Hepatic stellate cell (primary cell): ENCODE data around the gene SHB.
A peak's percentile ranks its signal among the peaks of the same experiment; 100 is the strongest.

Experiments
- DNase-seq: peaks from one replicate; pipeline ENCODE4 v3.0.0; 2011; ENCODE audit warnings: low spot score

Gene SHB

DNA sequence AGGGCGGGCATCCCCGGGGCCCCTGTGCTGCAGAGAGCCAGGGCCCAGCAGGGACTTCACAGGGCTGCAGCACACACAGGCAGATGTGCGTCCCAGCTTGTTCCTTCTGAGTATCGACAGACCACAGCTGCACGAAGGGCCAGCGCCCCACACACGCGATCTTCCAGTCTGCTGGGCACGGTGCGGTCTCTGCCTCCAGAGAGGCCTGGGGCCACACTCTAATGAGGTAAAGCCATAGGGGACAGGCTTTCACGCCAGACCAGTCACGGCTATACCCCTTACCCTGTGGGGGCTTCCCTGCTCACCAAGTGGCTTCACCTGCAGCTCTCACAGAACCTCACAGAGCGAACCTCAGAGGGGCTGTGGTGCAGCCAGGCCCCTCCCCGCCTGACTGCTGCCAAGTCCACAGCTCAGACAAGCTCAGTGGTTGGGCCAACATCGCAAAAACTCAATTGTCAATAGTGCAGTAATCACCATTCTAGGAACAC, 82.2 kb downstream of the SHB start:
- DNase-seq, result no peak

DNA sequence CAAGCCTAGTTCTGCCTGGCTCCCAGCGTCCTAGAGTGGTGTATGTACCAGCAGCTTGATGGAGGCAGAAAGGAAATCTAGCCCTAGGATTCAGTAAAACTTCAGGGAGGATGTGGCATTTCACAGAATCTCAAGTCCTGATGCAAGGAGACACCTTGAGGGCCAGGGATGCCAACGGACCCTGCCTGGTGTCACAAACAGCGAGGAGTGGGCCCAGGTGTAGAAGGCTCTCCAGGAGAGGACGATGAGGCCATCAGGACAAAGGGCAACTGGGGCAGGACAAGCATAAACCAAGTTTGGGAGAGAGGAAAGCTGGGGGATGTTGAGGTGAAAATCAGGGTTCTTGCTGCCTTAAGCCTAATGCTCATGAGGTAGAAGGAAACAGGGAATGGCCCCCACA, 83.0 kb downstream of the SHB start:
- no peak for DNase-seq

DNA sequence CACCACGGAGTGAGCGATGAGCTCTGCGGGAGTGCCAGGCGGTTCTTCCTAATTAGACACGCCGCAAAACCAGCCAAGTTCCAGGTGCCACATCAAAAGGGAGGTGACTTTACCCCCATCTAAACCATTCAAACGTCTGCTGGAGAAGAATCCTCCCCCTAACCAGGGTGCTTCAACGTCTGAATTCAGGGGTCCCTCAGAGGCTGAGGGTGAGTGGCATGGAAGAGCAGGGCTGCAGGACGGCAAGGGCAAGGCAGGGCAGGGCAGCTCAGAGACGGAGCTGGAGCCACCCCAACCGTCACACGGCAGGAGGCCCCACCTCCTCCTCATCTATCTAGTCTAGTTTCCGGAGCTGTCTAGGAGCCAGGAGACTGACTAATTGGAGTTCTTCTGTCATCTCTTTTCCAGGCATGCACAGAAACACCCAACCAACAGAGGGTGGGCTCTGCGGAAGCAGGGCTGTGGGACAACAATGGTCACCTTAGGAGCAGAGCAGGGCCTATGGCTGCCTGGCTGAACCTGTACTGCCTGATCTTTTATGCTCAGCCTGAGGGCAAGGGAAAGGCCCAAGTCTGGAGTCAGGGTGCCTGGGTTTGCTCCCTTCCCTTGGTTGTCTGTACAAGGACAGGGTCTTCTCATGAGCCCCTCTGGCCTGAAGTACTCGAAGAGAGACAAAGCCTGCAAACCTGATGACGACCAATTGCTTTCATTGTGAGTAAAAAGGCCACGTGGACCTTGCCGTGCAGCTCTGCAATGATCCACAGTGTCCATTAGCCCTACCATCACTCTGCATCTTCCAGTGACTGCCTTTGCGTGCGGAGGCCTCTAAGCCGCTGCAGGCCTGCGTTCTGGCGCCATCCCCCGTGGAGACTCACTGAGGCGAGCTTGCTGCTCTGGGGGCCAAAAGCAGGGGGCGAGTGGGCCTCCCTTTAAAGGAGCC, 84.1 kb downstream of the SHB start:
- DNase-seq, result peak; percentile 84

DNA sequence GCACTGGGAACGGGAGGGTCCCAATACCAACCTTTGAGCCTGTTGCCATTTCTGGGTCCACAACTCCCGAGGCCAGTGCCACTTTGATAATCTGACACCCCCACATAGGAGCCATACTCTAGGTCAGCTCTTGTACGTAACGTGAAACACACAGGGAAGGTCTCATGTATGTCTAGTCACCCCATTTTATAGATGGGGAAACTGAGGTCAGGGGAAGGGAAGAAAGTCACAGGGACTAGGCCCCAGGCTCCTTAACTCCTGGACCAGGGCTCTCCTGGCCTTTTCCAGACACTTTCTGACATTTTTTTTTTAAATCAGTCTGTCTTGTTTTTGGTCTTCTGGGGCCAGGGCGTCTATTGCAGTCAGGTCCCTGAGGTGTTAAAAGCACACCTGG, 84.8 kb downstream of the SHB start:
- DNase-seq, result no peak

DNA sequence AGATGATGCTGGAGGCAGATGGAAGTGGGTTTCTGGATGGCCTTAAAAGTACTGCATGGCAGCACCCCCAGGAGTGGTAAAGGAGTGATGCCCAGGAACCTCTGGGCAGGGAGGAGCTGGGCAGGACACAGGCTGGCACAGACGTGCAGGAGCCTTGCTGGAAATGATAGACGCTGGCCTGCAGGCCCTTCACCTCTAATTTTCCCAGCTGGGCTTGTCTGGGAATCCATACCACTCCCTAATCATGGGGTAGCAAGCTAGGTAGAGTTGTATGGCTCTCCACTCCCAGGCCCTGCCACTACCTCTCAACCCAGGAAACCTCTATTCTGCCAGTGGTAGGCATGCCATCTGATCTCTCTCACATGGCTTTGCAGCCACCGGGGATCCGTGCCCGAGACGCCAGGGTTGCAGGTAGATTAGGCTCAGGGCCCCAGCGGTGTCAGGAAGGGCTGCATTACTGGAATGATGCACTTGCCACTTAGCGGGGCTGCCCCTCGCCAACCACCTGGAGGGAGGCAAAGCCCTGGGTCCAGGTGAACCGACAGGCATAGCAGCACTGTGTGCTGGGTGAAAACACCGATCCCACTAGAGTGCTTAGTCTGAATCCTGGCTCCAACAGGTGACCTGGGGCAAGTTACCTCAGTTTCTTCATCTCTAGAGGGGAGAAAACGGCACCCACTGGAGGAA, 85.5 kb downstream of the SHB start:
- no peak for DNase-seq

DNA sequence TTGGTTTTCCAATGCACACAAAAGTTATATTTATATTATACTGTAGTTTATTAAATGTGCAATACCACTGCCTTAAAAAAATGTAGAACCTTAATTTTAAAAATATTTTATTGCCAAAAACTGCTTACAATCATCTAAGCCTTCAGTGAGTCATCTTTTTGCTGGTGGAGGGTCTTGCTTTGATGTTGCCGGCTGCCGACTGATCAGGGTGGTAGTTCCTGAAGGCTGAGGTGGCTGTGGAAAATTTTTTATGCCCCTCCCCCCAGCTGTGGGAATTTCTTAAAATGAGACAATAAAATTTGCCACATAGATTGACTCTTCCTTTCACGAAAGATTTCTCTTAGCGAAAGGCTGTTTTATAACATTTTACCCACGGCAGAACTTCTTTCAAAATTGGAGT, 89.2 kb downstream of the SHB start:
- no peak for DNase-seq

DNA sequence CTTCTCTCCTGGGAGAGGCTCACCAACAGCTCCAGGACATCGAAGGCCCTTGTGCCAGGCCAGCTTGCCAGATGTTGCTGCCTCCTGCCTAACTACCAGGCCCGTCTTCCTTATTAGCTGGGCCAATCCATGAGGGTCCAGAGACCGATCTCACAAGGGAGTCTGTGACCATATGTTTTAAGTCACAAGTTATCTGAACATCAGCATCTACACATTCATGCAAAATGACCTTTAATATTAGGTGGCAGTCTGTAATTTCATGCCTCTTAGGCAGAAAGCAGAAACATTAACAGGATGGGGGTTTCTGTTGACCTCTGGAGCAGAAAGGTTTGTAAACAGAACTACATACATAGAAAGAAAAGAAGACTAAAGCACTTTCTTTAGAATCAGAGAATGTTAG, 90.0 kb downstream of the SHB start:
- DNase-seq, result no peak

DNA sequence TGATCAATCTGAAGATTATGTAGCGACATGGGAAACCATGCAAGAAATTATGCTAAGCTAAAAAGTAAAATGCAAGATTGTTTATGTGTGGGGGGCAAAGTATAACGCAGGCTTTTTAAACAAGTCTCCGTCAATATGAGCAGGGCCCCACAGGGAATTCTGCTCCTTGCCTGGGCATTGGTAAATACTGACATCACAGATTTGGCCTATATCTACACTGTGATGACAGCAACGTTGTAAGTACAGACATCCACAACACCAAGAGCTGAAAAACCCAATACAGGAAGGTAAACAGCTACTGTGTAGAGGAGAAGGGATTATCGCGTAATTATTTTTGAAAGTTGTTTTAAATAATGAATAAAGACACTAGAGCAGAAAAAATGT, 90.6 kb downstream of the SHB start:
- no peak for DNase-seq

DNA sequence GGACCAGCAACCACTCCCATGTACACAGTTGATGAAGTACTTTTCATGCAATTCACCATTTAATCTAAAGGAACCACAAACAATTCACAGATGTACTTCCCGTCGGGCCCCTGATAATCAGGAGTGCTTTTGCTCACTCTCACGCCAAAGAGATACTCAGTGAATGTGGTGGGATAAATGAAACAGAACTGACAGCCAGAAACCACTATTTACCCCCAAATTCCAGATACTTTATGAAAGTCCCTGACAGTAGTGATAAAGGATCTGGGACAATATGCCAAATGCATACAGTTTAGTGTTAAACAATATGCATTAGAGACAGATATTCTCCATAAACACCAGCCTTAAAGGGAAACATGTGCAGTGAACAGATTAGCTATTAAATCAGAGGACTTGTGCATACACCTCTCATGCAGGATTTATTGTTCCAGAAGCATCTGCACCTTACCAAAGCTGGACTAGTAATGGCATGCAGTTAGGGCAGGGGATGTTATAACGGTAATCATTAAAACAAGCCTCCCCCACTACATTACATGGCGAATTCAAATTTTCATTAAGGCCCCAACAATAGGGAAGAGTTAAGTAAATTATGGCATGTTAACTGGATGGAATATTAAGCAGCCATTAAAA, 91.1 kb downstream of the SHB start:
- no peak for DNase-seq

DNA sequence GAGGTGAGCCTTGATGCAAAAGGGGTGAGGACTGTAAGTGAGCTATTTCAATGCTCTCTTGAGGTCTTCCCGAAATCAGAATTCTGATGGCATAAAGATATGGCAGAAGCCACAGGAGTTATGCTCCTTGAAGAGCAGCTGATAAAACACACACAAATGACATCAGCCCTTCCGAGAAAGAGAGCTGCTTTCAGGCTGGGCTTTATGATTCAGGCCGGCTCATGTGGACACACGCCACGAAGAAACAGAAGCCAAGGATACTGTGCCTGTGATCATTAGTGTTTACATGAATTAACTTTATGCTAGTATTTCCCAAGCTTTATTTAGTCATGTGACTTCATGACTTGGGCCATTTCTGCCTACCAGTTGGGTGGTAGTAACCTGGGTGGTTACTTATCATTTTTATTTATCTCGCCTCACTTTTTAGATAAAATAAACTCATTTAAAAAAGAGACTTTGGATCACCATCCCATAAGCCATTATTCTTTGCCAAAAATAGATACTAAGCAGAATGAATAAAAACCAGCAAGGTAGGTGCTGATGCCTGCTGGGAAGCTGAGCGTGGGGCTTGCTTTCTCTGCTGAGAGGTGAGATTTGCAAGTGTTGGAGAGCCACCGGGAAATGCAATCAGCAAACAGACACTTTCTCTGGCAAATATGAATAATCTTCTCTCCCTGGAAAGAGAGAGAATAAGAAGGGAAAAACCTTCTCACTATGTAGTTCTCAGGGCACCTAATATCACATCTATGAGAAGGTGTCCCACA, 92.1 kb downstream of the SHB start:
- DNase-seq, result peak; percentile 85

DNA sequence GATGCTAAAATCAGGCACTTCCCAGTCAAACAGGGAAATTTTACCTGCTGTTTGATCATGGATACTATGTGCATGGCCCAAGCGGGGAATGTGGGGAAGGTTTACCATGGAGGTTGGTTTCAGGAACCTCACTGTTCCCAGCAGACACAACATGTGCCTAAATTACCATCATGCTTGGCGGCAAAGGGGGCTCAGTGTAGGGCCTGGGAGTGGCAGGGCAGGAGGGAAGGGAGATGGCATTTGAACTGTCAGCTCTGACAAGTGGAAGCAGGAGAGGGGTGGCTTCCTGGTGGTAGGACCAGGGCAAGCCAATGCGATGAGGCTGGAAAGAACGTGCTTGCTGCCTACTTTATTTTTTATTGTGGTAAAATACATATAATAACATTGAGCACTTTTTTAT, 93.4 kb downstream of the SHB start:
- DNase-seq, result no peak

DNA sequence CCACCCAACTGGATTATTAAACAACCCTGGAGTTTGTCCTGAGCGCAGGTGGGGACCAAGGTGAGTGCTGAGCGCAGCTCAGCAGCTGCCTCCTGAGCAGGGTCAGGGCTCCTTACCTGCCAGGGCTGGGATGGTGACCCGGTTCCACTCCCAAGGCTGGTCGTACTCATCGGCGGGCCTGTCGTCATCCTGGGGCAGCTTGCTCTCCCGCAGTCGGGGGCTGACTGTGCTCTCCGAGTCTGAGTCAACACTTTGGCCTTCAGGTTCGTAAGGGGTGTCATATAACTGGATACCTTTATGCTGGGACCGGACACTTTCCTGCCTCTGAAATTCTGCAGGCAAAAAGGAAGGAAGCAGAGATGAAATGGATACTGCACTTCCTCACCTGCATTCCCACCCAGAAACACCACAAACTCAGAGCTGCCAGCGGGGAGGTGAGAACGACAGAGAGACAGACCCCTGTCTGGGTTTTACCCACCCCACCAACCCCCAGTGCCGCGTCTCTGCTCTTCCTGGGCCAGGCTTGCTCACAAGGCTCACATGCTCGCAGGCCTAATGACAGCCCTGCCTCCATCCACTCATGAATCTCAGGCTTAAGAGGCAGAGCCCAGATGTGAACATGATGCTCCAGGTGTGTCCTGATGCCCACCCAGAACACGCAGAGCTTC, 94.4 kb downstream of the SHB start:
- DNase-seq, result no peak

DNA sequence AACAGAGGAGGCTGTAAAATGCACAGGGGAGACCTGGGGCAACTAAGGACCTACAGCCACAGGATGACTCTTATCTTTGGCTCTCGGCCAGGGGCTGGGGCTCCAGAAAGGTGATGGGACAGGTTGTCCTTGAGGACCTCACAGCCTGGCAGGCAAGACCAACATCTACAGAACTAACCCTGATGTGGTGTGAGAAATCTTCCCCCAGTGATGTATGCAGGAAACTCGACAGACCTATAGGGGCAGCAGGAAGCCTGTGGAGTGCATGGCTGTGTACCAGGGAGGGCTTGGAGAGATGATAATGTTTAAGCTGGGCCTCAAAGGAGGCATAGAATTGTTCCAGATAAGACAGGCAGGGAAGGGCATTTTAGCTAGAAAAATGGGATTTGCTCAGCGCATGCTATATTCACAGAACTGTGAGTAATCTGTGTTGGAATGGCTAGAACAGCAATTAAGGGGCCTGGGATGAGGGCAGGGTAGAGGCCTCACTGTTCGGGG, 96.6 kb downstream of the SHB start:
- DNase-seq, result no peak

DNA sequence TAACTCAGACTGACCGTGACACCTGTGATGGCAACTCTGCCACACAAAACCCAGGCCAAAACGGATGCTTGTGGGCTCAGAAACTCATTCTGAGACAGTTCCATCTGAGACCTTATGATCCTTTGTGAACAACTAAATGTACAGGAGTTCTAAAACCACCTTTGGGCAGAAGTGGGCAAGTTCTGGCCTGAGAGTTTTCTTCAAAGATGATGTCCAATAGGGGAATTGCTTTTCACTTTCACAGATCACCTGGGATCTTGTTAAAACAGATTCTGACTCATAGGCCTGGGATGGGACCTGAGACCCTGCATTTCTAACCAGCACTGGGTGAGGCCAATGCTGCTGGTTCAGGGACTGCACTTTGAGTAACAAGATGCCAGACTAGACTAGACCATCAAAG, 97.3 kb downstream of the SHB start:
- DNase-seq, result no peak

DNA sequence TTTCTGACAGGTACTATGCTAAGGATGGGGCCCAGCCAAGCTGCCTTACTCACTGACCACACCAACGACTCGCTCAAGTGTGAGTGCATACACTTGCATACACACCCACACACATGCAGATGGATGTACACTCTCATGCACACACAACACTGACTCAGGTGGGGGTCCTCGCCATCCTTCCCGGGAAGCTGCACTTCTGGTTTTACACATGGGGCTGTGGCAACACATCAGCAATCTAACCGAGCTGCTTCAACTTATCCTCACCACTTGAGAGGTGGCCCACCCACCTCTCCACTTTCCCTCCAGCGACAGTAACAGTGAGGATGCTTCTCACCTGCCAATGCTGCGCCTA, 97.9 kb downstream of the SHB start:
- no peak for DNase-seq

DNA sequence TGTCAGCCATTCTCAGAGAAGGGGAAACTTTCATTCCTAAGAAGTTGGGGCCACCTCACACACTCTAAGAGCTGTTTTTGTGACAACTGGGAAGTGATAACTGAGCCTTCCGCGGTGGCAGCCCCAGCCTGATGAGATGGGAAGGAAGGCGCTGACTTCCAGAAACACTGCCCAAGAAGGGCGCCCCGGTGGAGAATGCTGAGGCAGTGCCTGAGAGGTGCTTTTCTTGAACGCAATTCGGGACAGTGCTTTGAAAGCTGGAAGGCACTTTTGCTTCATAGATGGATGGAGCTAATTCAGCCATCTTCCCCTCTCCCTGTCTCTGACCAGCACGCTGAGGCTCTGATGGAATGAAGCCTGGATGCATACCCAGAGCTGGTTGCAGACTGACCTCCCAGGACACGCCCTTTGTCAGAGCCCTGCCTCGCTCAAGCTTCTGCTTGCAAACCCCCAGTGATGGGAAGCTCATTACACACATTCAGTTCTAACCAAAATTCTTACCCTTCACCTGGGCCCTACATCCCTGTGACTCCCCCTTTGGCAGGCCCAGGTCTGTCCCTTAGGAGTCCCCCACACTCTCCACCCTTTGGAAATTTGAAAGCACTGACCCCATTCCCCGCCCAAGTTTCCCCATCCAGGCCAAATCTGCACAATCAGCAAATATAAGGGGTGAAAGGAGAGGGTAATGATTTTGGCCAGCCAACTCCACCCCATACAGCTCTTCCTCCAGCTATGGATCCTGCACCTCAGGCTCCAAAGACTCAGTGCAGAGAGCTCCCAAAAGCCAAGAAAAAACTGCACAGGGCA, 98.5 kb downstream of the SHB start:
- no peak for DNase-seq

DNA sequence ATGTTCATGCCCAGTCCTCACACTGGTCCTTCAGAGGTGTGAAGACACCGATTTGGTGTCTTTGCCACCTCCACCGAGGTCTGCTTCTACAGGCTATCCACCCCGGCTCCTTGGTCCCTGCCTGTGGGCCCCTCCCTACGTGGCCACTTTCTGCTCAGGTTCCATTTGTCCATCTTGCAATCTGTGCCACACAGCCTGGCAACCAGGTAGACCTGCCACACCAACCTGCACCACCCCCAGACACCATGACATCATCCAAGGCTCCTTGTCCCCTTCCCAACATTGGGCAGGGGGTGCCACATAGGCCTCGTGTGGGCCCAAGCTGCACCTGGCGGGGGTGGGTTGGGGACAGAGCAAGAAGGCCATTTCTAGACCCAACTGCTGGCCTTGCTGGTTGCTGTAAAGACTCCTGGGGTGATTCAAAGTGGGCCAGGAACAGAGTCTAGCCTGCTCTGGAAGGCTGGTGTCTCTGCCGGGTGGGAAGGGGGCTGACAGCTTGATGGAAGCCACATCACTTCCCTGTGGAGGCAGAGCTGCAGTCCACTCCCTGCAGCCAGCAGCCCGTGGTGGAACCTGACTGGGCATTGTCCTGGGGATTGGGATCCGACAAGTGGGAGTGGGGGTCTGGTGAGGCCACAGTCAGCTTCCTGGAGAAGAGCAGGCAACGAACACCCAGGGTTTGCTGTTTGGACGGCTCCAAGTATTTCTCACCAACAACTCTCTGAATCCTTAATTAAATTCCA, 99.3 kb downstream of the SHB start:
- no peak for DNase-seq

DNA sequence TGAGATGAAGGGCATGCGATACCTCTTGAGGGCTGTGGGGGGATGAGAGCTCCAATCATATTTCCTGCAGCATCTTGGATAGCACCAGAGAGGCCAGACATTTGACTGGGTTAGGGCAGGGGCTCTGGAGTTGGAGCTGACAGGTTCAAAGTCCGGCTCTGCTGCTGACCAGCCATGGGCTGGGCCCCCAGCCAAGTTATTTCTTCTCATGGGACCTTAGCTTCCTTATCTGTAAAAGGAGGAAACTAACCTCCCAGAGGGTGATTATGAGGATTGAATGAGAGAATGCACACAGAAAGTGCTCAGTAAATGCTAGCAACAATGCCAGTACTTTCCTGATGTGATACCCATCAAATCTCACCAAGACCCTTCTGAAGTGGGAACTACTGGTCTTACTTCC, 99.9 kb downstream of the SHB start:
- peak; percentile 38 for DNase-seq

DNA sequence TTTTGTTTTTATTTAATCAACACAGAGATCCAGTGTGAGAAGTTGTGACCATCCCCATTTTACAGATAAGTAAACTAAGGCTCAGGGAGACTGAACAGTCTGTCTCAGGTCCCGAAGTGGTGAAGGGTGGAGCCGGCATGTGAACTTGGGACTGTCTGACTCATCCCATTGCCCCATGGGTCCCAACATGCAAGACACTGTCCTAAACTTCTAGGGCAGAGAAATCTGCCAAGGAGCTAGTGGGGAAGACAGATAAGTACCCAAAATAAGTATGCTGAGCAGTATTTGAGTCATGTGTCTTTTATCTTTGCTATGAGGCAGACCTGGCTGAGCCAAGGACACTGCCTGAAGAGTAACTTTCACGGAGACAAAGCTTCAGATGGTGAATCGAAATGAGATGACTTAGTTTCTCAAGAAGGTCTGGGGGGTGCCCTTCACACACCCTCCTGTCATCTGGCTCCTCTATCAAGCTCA, 100.8 kb downstream of the SHB start:
- peak; percentile 66 for DNase-seq

DNA sequence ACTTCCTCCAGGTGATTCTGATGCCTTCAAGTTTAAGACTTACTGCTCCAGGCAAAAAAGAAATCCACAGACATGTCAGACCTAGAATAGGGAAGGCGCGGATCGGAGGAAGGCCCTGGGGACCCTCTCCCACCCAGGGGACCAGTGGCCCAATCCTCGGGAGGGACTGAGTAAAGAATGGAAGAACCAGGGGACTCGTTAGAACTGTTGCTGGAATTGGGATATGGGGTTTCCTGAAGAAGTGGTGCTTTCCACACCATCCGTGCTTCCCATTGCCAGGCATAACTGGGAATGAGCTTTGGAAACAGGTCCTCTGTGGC, 101.3 kb downstream of the SHB start:
- DNase-seq, result no peak
